Thyroid gland (tissue), 4 donors: Measurements from ENCODE around the gene NPAS2. TPM values are rescaled to one million over a fixed set of nuclear protein-coding genes. Genes with fewer than 3 reads are reported as not detected.

Source experiments
- DNase-seq, 2 donors: peaks; one replicate each; pipeline ENCODE4 v3.0.0-alpha.2; 2019
- H3K27ac ChIP-seq, 3 donors: fragments of 200-600 bp; sonication (generic); 1 replicate in 2 of 3; 2 replicates in 1 of 3; pipeline ENCODE4 v1.5.1; 2016 to 2019; ENCODE audit warnings: mild to moderate bottlenecking in 1 of 3, moderate library complexity in 1 of 3
- H3K27me3 ChIP-seq: fragments of 200-600 bp; sonication (generic); one replicate; pipeline ENCODE4 v1.5.1; 2019
- H3K36me3 ChIP-seq, 2 donors: fragments of 200-600 bp; sonication (generic); one replicate each; pipeline ENCODE4 v1.5.1; 2016 to 2019
- H3K4me1 ChIP-seq, 2 donors: fragments of 200-600 bp; sonication (generic); one replicate each; pipeline ENCODE4 v1.5.1; 2017 to 2019
- H3K4me3 ChIP-seq, 3 donors: fragments of 200-600 bp; sonication (generic); replicated peaks in 1 of 3; 1 replicate in 2 of 3; 2 replicates in 1 of 3; pipeline ENCODE4 v1.5.1; 2016; ENCODE audit warnings: mild to moderate bottlenecking in 1 of 3
- H3K9me3 ChIP-seq: fragments of 200-600 bp; sonication (generic); one replicate; pipeline ENCODE4 v1.5.1; 2017
- POLR2A ChIP-seq, 2 donors: fragments of 450-650 bp; IDR thresholded peaks; one replicate each; pipeline ENCODE4 v1.6.1; 2017; ENCODE audit warnings: antibody characterized with exemption in 2 of 2, mild to moderate bottlenecking in 2 of 2, moderate library complexity in 1 of 2
- WGBS, 2 donors: methylation state at CpG; one replicate each; pipeline ENCODE4 v1.1.5; 2017; 5-methylcytosine and 5-hydroxymethylcytosine counted together
- intact Hi-C: fragments of 100-400 bp; cut with DNase I; formaldehyde crosslinking; loops from one replicate; pipeline ENCODE4 v1.15.1; 2023
- total RNA-seq, 4 donors: library from RNA; depleted of rRNA; stranded (reverse); fragments of >200 nt; gene quantifications; one replicate each; pipeline ENCODE4 v1.2.3, GENCODE V29; 2016
- TF ChIP-seq, protein P1 (sequence below), 6 experiments: fragments of 200-600 bp in 3 of 6; fragments of 450-650 bp in 3 of 6; sonication (generic) in 3 of 6; IDR thresholded peaks; one replicate each; pipeline ENCODE4 v1.5.1; 2016 to 2019; ENCODE audit warnings: antibody characterized with exemption in 6 of 6, mild to moderate bottlenecking in 2 of 6, inconsistent platforms in 1 of 6, moderate library complexity in 1 of 6

The NPAS2 gene
- total RNA-seq, 4 donors from 2014 or later, result 12.7 to 22.8 (median 16.1) TPM

DNA sequence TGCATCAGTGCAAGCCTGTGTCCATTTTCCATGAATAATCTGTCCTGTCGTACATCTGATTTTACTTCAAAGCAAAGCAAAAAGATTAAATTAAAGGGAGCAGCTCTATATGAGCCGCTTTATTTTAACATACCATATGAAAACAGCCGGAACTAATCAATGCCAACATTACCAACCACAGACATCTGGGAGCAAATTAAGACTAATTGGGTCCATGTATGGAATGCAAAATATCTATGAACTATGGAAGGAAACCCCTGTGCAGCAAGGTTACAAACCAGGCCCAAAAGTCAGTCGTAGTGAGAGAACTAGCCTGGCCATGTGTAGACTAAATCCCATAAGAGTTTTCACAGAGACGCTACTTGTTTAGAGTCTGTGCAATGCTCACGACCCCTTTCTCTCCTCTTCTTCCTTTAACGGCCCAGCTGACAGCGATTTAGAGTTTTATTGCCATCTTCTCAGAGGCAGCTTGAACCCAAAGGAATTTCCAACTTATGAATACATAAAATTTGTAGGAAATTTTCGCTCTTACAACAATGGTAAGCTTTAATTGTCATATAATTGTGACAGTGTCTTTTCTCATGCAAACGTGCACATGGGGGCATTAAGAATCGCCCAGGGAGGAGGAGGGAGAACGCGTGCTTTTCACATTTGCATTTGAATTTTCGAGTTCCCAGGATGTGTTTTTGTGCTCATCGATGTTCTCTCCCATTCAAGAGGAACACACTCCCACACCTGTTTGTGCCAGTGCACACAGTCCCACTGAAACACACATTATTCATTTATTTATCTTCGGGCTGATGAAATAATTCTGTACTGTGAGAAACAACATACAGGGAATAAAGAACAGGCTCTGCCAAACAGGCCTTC is 129.2 kb downstream of the NPAS2 start:
- intact Hi-C loops, result no loop called here
- no peaks in the 10 kb centered on the region for H3K4me1 ChIP-seq
- no peaks in the 10 kb centered on the region for H3K9me3 ChIP-seq
- TF ChIP-seq, protein P1, sequence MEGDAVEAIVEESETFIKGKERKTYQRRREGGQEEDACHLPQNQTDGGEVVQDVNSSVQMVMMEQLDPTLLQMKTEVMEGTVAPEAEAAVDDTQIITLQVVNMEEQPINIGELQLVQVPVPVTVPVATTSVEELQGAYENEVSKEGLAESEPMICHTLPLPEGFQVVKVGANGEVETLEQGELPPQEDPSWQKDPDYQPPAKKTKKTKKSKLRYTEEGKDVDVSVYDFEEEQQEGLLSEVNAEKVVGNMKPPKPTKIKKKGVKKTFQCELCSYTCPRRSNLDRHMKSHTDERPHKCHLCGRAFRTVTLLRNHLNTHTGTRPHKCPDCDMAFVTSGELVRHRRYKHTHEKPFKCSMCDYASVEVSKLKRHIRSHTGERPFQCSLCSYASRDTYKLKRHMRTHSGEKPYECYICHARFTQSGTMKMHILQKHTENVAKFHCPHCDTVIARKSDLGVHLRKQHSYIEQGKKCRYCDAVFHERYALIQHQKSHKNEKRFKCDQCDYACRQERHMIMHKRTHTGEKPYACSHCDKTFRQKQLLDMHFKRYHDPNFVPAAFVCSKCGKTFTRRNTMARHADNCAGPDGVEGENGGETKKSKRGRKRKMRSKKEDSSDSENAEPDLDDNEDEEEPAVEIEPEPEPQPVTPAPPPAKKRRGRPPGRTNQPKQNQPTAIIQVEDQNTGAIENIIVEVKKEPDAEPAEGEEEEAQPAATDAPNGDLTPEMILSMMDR (IDR thresholded peaks at IDR 0.05), result no peak
- TF ChIP-seq POLR2A (IDR thresholded peaks at IDR 0.05), result no peak
- H3K27me3 ChIP-seq, result no peaks in the 10 kb centered on the region
- H3K4me3 ChIP-seq, result no peak overlapping the region
- no peak for DNase-seq
- H3K36me3 ChIP-seq, result no peaks in the 10 kb centered on the region
- WGBS, 2 donors, result 84 to 88% methylated on average over 16 of the region's 16 CpGs
- H3K27ac ChIP-seq, result no peak overlapping the region

DNA sequence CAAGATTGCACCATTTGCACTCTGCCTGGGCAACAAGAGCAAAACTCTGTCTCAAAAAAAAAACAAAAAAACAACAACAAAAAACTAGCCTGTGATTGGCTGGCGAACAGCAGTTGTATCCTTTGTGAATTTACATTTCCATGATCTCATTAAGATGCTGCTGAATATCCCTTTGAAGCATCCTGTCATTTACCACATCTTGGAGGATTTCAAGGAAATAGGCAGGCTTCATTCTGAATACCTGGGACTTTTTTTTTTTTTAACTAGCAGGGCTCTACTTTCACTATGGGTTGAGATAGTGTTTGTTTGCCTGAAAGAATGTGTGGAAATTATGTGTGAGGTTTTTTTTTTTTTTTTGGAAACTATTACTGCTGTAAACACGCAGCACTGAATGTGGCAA is 132.6 kb downstream of the NPAS2 start:
- H3K27me3 ChIP-seq, result no peaks in the 10 kb centered on the region
- TF ChIP-seq, protein P1 (IDR thresholded peaks at IDR 0.05), result no peak
- TF ChIP-seq POLR2A (IDR thresholded peaks at IDR 0.05), result no peak
- 96 to 98% methylated on average over 2 of the region's 2 CpGs for WGBS, 2 donors
- intact Hi-C loops, result no loop called here
- no peaks in the 10 kb centered on the region for H3K9me3 ChIP-seq
- no peak overlapping the region for H3K27ac ChIP-seq
- no peak for DNase-seq
- H3K4me1 ChIP-seq, result peaks cover 0 to 1% of the 10 kb centered on the region in 2 donors
- no peaks in the 10 kb centered on the region for H3K36me3 ChIP-seq
- no peak overlapping the region for H3K4me3 ChIP-seq

DNA sequence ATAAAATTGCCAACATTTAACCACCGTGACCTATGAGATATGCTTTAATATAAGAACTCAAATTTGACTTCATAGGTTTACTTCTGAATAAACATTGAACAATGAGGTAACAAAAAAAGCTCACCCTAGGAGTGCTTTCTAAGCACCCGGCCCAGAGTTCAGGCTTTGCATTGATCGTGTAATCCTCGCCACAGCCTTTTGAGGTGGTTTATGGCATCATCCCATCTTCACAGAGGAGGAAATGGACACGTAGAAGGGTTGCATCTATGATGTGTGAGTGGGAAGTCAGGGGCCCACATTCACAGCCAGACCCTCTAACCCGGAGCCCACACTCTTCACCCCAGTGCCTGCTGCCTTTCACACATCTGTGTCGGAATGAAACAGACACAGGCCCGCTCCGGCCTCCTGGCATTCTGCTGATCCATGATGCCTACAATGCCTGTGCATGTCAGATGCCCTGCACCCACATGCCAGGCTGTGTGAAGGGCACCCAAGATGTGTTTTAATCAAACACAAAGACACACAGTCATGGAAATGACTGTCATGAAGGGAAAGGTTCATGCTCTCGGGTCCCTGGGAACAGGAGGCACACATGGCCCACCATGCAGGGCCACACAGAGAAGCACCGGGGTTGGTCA is 133.6 kb downstream of the NPAS2 start:
- Histone ChIP-seq H3K27ac (no peak overlapping the region), H3K36me3 (no peaks in the 10 kb centered on the region), H3K9me3 (no peaks in the 10 kb centered on the region), H3K4me1 (peaks cover 5 to 11% of the 10 kb centered on the region in 2 donors), H3K4me3 (no peak overlapping the region), H3K27me3 (no peaks in the 10 kb centered on the region)
- DNase-seq, result no peak
- intact Hi-C loops, result no loop called here
- TF ChIP-seq POLR2A (IDR thresholded peaks at IDR 0.05), result no peak
- 93 to 95% methylated on average over 9 to 11 of the region's 11 CpGs for WGBS, 2 donors

DNA sequence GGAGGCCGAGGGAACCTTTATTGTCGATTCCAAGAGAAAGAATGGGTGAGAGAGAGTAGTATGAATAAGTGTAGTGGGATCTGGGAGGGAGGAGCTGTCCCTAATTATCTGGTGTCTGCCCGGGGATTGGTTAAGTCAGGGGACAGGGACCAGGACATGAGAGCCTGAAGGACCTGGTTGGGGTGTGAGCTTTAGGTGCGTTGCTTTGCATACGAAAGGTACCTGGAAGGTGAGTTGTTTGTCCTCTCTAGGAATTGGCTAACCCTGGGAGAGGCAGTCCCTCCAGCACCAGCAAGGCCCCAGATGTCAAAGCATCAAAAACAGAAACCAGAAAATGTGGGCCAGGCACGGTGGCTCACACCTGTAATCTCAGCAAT is 134.1 kb downstream of the NPAS2 start:
- DNase-seq, result no peak
- Histone ChIP-seq H3K9me3 (no peaks in the 10 kb centered on the region), H3K27me3 (no peaks in the 10 kb centered on the region), H3K4me1 (peaks cover 5 to 15% of the 10 kb centered on the region in 2 donors), H3K27ac (no peak overlapping the region), H3K4me3 (no peak overlapping the region), H3K36me3 (no peaks in the 10 kb centered on the region)
- intact Hi-C loops, result no loop called here
- TF ChIP-seq, protein P1 (IDR thresholded peaks at IDR 0.05), result no peak
- no peak for TF ChIP-seq POLR2A (IDR thresholded peaks at IDR 0.05)
- 91 to 95% methylated on average over 6 of the region's 6 CpGs for WGBS, 2 donors

DNA sequence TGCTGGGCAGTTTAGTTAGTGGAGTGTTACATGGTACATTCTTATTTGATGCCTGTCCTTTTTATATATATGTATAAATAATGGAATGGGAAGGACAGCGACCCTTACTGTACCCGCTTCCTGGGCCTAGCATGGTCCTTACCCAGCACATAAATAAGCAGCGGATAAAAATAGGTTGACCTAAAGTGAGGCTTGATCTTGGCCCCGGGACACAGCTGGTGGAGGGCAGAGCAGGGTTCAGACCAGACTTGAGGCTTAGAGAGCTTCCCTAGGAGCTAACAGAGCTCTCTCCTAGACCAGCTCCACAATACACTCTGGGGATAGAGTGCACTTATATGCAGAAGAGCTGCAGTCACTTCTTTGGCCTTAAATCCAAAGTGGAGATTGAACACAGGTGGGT is 135.3 kb downstream of the NPAS2 start:
- no peaks in the 10 kb centered on the region for H3K27me3 ChIP-seq
- H3K4me1 ChIP-seq, result peaks cover 5 to 17% of the 10 kb centered on the region in 2 donors
- H3K36me3 ChIP-seq, result no peaks in the 10 kb centered on the region
- DNase-seq, result no peak
- intact Hi-C loops, result no loop called here
- no peak overlapping the region for H3K4me3 ChIP-seq
- TF ChIP-seq POLR2A (IDR thresholded peaks at IDR 0.05), result no peak
- TF ChIP-seq, protein P1 (IDR thresholded peaks at IDR 0.05), result no peak
- WGBS, 2 donors, result 89 to 95% methylated on average over 4 of the region's 4 CpGs
- H3K27ac ChIP-seq, result no peak overlapping the region
- H3K9me3 ChIP-seq, result no peaks in the 10 kb centered on the region
